GM21515 (cell line): ENCODE data around the gene LRRFIP2.

ENCODE experiments used
- ATAC-seq: cut with Tn5 transposase; IDR thresholded peaks from one replicate; pipeline ENCODE4 v1.9.1; 2021; ENCODE audit not compliant: unreplicated experiment

LRRFIP2 gene

DNA sequence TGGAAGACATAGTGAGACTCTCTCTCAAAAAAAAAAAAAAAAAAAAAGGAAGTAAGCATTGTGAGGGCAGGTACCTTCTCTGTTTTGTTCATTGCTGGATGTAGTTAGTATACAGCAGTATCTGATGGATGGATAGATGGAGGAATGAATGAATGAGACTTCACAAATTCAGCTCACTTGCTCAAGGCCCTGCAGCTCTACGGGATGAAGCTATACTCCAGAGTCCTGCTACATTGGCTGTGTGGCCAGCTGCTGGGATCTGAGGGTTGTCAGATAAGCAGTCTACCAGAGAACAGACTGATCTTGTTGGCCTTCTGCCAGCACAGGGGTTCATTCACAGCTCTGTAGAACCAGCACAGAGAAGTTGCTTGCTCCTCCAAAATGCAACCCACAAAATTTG is 146.1 kb downstream of the LRRFIP2 start:
- ATAC-seq: no peak

DNA sequence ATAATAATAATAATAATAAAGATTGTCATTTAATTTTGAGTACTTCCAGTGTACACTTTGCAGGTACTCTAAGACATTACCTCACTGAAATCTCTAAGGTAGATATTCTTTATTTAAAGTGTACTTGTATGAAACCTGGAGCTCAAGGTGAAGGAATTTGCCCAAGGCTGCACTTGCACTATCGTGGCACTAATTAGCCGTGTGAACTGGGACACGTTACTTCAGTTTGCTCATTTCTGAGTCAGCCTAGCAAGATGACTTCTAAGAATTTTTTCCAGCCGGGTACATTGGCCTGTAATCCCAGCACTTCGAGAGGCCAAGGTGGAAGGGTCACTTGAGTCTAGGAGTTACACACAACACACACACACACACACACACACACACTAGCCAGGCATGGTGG is 147.5 kb downstream of the LRRFIP2 start:
- ATAC-seq: no peak

DNA sequence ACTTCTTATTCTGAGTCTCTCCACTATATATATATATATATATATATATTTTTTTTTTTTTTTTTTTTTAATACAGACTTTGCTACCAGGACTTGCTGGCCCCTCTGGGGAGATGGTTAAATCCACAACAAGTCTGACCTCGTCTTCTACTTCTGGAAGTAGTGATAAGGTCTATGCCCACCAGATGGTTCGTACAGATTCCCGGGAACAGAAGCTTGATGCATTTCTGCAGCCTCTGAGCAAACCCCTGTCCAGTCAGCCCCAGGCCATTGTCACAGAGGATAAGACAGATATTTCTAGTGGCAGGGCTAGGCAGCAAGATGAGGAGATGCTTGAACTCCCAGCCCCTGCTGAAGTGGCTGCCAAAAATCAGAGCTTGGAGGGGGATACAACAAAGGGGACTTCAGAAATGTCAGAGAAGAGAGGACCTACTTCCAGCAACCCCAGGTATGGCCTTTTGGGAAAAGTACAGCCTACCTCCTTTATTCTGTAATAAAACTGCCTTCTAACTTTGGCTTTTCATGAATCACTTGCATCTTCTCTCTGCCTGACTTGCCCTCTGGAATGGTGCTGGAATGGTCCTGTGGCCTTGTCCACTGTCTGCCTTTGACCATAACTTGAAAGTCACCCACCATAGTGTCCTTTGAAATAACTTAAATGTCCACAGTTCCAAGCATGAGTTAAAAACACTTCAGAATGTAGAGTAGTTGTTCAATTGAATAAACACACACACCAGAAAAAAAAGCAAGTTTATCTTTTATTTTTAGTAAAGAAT is 148.6 kb downstream of the LRRFIP2 start:
- no peak for ATAC-seq

DNA sequence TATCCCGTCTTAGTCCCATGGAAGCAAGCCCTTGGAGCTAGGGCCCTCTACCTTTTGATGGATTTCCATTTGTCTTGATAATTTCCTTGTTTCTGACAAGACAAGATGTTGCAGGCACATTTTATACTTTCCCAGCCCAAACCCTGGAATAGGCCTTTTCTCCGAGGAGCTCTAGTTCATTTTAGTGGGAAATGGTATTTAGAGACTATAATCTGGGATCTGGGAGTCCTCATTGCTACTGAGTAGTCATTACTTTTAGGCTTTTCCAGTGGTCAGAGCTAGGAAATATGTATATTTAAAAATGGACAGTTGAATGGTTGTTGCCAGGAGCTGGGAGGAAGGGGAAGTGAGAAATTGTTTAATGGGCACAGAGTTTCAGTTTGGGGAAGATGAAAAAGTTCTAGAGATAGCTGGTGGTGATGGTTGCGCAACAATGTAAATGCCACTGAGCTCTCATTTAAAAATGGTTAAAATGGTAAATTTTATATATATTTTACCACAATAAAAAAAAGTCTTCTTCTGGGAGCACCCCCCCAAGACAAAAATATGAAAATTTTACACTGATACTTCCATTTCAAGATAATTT is 149.5 kb downstream of the LRRFIP2 start:
- no peak for ATAC-seq

DNA sequence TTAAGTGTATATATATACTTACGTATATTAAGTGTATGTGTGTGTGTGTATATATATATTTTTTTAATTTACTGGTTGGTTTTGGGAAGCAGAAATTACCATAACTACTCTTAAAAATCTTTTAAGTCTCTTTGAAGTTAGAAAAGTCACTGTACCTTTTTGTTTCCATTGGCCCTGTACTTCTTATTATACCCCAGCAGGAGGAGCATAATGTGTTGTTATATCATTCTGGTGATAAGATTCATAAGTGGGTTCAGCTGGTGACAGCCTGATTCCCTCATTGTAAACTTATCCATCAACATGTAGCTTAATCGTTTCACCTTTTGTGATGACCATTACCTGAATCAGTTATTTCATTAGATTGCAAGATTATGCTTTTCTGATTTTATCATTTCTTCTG is 150.3 kb downstream of the LRRFIP2 start:
- ATAC-seq: no peak

DNA sequence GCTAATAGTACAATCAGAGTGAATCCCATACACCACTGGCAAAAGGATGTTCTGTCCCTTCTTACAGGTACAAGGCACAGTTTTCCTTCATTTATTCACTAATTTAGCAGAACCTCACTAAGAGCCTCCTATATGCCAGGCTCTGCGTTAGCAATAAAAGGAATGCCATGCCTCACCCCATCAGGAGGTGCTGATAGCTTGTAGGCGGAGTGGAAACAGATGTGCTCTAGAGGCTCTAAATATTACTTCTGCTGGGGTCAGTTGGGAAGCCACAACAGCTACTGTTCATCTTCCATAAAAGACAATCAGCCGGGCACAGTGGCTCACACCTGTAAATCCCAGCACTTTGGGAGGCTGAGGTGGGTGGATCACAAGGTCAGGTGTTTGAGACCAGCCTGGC is 156.7 kb downstream of the LRRFIP2 start:
- no peak for ATAC-seq

DNA sequence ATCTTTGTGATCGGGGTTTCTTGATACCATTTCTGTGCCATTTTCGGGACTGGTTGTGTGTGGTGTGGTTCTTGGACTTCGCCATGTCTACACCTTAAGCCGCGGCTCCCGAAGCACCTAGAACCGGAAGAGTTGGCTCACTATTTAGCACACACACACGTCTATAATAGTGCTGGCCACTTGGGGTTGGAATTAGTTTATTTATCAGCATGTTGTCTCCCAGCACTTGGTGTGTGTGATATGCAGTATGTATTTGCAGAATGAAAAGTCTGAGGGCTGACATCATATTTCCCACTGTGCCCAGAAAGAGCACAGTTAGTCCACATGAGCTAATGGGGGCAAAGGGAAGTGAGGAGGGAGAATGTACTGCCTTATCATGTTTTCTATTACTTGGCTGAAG is 157.5 kb downstream of the LRRFIP2 start:
- ATAC-seq: no peak

DNA sequence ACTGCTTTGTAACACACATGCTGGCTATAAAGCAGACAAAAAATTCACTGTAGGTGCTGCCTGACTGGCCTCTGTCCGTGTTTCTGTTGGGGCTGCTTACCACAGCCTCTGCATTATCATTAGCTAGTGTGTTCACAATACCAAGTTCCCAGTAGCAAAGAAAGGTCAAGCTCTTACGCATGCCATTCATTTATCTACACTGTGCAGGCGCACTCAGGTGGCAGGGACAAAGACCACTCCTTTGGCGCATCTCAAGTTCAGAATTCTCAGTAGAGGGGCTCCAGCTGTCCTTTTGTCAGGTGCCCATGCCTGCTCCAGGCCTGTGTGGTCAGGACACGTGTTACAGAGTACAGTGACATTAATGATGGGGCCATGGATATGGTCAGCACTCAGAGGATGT is 158.7 kb downstream of the LRRFIP2 start:
- no peak for ATAC-seq

DNA sequence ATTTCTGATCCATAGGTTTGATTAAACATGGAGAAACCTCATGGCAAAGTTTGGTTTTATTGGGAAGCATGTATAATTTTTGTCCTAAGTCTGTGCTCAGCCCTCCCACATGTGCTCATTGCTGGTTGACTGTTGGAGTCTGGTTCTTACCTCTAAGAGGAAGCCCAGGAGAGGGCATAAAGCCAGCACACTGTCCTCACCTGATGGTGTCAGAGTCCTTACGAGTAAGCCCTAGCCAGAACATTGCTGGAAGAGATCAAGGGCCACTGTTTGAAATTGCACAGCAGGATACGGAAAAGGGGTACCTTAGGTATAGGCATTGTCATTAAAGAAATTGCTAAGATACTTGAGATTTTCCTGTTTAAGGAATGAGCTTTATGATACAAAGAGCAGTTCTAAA is 159.8 kb downstream of the LRRFIP2 start:
- no peak for ATAC-seq
